Fibroblast of mammary gland (primary cell): ENCODE measurements around the gene TMEM72.
A peak's percentile ranks its signal among the peaks of the same experiment; 100 is the strongest.

Experiments used
- DNase-seq: peaks from one replicate; pipeline ENCODE4 v3.0.0-alpha.2; 2010; ENCODE audit warnings: low read depth
- H3K4me3 ChIP-seq: 2 replicates; pipeline ENCODE4 v1.5.1; 2011; ENCODE audit warnings: low read depth, mild to moderate bottlenecking, low read length, moderate library complexity; ENCODE audit not compliant: control insufficient read depth
- TF ChIP-seq, protein P1 (sequence below): conservative IDR thresholded peaks from 2 replicates; pipeline ENCODE4 v1.5.1; 2011; ENCODE audit warnings: low read depth, low read length, inconsistent platforms; ENCODE audit not compliant: control insufficient read depth, insufficient read depth

TMEM72 gene

DNA sequence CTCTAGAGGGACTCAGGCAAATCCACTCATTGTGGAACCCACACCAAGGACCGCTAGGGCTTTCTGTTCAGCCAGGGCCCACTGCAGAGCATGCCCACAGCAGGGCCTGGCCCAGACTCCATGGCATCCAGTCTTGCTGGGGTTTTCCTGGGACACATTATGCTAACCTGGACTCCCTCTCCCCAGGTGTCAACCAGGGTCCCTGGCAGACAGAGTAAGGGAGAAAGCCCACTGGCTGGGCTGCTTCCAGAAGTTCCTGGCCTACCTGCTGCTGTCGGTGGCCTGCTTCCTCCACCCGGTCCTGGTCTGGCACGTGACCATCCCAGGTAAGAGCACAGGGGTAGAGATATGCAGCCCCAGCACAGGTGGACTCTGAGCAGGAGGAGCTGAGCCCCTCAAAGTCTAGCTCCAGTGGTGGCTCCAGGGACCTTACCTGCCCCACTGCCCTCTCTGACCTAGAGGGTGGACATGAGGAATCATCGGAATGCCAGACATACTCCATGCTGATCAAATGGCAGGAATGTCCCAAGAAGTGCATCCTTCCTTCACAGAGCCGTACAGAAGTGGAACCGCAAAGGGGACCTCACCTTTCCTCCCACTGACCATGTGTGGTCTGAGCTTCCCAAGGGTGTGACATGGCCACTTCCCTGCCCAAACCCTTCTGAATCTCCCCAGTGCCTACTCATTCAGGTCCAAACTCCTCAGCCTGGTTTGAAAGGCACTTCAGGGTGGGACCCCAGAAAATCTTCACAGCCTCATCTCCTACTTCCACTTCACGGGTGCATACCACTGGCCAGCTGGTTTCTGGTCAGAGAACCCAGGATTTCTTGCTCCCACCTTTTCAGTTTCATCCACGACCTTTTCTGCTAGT, 22.5 kb downstream of the TMEM72 start:
- no peak overlapping the region for H3K4me3 ChIP-seq
- DNase-seq: no peak
- TF ChIP-seq, protein P1, sequence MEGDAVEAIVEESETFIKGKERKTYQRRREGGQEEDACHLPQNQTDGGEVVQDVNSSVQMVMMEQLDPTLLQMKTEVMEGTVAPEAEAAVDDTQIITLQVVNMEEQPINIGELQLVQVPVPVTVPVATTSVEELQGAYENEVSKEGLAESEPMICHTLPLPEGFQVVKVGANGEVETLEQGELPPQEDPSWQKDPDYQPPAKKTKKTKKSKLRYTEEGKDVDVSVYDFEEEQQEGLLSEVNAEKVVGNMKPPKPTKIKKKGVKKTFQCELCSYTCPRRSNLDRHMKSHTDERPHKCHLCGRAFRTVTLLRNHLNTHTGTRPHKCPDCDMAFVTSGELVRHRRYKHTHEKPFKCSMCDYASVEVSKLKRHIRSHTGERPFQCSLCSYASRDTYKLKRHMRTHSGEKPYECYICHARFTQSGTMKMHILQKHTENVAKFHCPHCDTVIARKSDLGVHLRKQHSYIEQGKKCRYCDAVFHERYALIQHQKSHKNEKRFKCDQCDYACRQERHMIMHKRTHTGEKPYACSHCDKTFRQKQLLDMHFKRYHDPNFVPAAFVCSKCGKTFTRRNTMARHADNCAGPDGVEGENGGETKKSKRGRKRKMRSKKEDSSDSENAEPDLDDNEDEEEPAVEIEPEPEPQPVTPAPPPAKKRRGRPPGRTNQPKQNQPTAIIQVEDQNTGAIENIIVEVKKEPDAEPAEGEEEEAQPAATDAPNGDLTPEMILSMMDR: no peak

GRCh38 chr10:44934416-44935200, 23.5 kb downstream of the TMEM72 start:
- TF ChIP-seq, protein P1: no peak
- DNase-seq: peak; percentile 42

DNA sequence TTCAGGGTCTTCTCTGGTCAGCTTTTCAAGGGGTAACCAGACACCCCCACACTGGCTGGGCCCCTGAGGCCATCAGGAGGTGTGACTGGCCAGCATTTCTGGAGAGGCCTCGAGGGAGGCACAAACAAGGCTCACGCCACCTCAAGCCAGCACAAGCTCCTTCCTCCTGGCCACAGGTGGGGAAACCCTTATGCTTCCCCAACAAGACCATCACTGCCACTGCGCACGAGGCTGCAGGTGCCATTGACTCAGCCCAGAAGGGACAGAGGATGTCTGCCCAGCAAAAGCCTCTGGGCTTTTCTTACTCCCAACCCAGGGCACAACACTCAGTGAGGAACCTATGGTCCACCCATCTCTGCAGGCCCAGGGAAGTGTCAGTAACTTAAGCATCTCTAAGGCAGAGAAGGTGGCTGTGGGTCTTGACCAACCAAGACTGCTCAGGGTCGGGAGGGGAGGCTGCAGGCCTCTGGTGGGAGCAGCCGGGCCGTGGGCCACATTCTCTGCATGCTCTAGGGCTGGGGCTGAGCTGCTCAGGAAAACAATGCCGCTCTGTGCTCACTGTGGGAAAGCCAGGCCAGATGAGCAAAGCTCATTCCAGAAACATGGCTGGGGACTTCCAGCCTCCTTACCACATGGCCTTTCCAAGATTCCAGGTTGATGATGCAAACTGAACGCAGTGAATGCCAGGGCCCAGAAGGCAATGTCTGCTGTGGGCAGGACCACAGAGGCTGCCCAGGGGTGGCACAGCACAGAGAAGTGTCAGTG, 24.2 kb downstream of the TMEM72 start:
- H3K4me3 ChIP-seq: no peak overlapping the region
- DNase-seq: peak; percentile 72
- TF ChIP-seq, protein P1: no peak

More at GRCh38 chr10:44934416-44935200, 23.5 kb downstream of the TMEM72 start:
- no peak overlapping the region for H3K4me3 ChIP-seq

DNA sequence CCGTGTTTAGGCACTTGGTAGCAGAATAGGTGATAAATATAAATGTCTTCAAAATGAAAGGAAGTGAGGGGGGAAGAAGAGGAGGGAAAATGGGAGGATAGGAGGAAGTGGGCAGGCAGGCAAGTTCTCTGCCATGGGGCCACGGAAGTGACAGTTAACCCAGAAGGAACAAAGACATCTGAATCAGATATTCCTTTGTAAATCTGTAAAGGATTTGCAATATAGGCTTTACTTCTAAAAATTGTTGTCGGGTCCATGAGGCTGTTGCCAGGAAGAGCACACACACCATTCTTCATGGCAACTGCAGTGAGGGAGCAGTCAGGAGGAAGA, 24.8 kb downstream of the TMEM72 start:
- no peak for DNase-seq
- TF ChIP-seq, protein P1: no peak
- H3K4me3 ChIP-seq: no peak overlapping the region

DNA sequence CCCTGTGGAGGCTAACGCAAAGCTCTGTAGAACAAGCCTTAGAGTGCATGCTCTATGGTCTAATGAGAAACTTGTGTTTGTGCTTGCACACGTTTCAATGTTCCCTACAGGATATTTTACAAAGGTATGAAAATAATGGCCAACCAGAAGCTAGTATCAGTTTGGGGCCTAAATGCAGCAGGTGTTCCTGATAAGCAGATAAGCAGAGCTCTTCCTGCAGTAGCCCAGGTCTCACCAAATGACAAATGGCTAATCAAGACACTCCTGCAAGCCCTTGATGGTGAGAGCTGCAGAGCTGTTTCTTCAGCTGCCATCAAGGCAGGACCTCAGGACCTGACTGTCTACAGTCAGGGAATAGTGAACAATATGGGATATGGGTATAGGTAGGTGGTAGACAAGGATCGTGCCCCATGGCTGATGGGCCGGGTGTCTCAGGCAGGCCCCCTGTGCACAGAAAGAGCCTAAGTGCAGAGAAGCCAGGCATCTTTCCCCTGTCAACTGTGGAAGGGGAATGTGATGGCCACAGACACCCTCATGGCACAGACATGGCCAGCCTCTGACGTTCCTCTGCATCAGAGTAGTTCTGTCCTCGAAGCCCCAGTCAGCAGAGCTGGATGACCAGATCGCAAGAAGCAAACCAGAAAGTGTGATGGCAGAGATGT, 25.3 kb downstream of the TMEM72 start:
- no peak overlapping the region for H3K4me3 ChIP-seq
- DNase-seq: no peak
- TF ChIP-seq, protein P1: no peak
